CD14-positive monocyte (primary cell): ENCODE data around the gene UBE2Q1. TPM values are rescaled to one million over a fixed set of nuclear protein-coding genes. Genes with fewer than 3 reads are reported as not detected.

Experiments
- DNase-seq, 3 donors: peaks; one replicate each; pipeline ENCODE4 v3.0.0-alpha.2; 2011 to 2022
- H2AFZ ChIP-seq: 2 replicates; pipeline ENCODE4 v1.6.0; 2012; ENCODE audit warnings: mild to moderate bottlenecking, low read depth, low read length, inconsistent platforms; ENCODE audit not compliant: insufficient read depth, poor library complexity, severe bottlenecking
- H3K27ac ChIP-seq, 2 donors: 1 replicate in 1 of 2; 2 replicates in 1 of 2; pipeline ENCODE4 v1.5.1; 2012 to 2013; ENCODE audit warnings: low read length in 2 of 2, control low read depth in 1 of 2, inconsistent platforms in 1 of 2, low read depth in 1 of 2, mild to moderate bottlenecking in 1 of 2
- H3K27me3 ChIP-seq, 2 donors: one replicate each; pipeline versions ENCODE4 v1.6.0 to v1.6.1; 2011 to 2013; ENCODE audit warnings: low read length in 2 of 2; ENCODE audit not compliant: control insufficient read depth in 2 of 2, insufficient read depth in 2 of 2
- H3K36me3 ChIP-seq, 2 donors: replicated peaks in 1 of 2; 1 replicate in 1 of 2; 2 replicates in 1 of 2; pipeline versions ENCODE4 v1.5.1 to v1.6.1; 2012 to 2013; ENCODE audit warnings: low read length in 2 of 2, control low read depth in 1 of 2, inconsistent platforms in 1 of 2, mild to moderate bottlenecking in 1 of 2; ENCODE audit not compliant: insufficient read depth in 2 of 2, control insufficient read depth in 1 of 2
- H3K4me1 ChIP-seq, 2 donors: 1 replicate in 1 of 2; 2 replicates in 1 of 2; pipeline versions ENCODE4 v1.5.1 to v1.6.1; 2012 to 2013; ENCODE audit warnings: low read length in 2 of 2, control low read depth in 1 of 2, inconsistent platforms in 1 of 2, mild to moderate bottlenecking in 1 of 2, moderate library complexity in 1 of 2; ENCODE audit not compliant: insufficient read depth in 2 of 2, control insufficient read depth in 1 of 2
- H3K4me2 ChIP-seq: replicated peaks from 2 replicates; pipeline ENCODE3; 2012; ENCODE audit warnings: low read length, moderate library complexity, mild to moderate bottlenecking; ENCODE audit not compliant: poor library complexity, severe bottlenecking; ENCODE audit errors: extremely low read depth
- H3K4me3 ChIP-seq, 3 experiments: fragments of 200-600 bp in 1 of 3; sonication (generic) in 1 of 3; replicated peaks in 1 of 3; 1 replicate in 2 of 3; 2 replicates in 1 of 3; pipeline ENCODE4 v1.5.1; 2011 to 2013; ENCODE audit warnings: low read length in 3 of 3, mild to moderate bottlenecking in 3 of 3, control low read depth in 2 of 3, low read depth in 2 of 3, inconsistent platforms in 1 of 3, moderate library complexity in 1 of 3
- H3K79me2 ChIP-seq: 2 replicates; pipeline ENCODE4 v1.6.0; 2012; ENCODE audit warnings: mild to moderate bottlenecking, control low read depth, inconsistent platforms, low read length, moderate library complexity; ENCODE audit not compliant: insufficient read depth
- H3K9ac ChIP-seq: 2 replicates; pipeline ENCODE4 v1.6.0; 2017; ENCODE audit warnings: low read length, mild to moderate bottlenecking; ENCODE audit not compliant: insufficient read depth, poor library complexity, severe bottlenecking
- H3K9me3 ChIP-seq, 2 donors: replicated peaks in 1 of 2; 1 replicate in 1 of 2; 2 replicates in 1 of 2; pipeline versions ENCODE4 v1.5.1 to v1.6.1; 2012 to 2013; ENCODE audit warnings: low read length in 2 of 2, control low read depth in 1 of 2; ENCODE audit not compliant: control insufficient read depth in 1 of 2, insufficient read depth in 1 of 2
- H4K20me1 ChIP-seq: 2 replicates; pipeline ENCODE4 v1.6.0; 2012; ENCODE audit warnings: mild to moderate bottlenecking, low read length, control low read depth, moderate library complexity; ENCODE audit not compliant: insufficient read depth
- H3K27ac Mint-ChIP-seq, 7 donors: one replicate each; pipeline ENCODE4 v1.8.0; 2020; ENCODE audit warnings: mild to moderate bottlenecking in 7 of 7, mixed read lengths in 7 of 7, moderate library complexity in 6 of 7, inconsistent platforms in 2 of 7
- H3K27me3 Mint-ChIP-seq, 3 donors: one replicate each; pipeline ENCODE4 v1.8.0; 2021 to 2022; ENCODE audit warnings: low read depth in 3 of 3, mild to moderate bottlenecking in 3 of 3, mixed read lengths in 3 of 3, moderate library complexity in 3 of 3, inconsistent platforms in 1 of 3
- H3K36me3 Mint-ChIP-seq, 2 donors: one replicate each; pipeline ENCODE4 v1.8.0; 2020; ENCODE audit warnings: mixed read lengths in 2 of 2, inconsistent platforms in 1 of 2, mild to moderate bottlenecking in 1 of 2
- H3K4me1 Mint-ChIP-seq: one replicate; pipeline ENCODE4 v1.8.0; 2020; ENCODE audit warnings: mild to moderate bottlenecking, mixed read lengths
- H3K4me3 Mint-ChIP-seq, 2 donors: one replicate each; pipeline ENCODE4 v1.8.0; 2020; ENCODE audit warnings: mild to moderate bottlenecking in 2 of 2, mixed read lengths in 2 of 2, moderate library complexity in 1 of 2
- H3K9me3 Mint-ChIP-seq, 7 donors: one replicate each; pipeline ENCODE4 v1.8.0; 2020 to 2022; ENCODE audit warnings: mixed read lengths in 7 of 7, mild to moderate bottlenecking in 6 of 7, moderate library complexity in 6 of 7, inconsistent platforms in 2 of 7
- WGBS: methylation state at CpG from one replicate; pipeline ENCODE4 v1.1.5; 2013; ENCODE audit warnings: missing lambda C conversion rate; ENCODE audit not compliant: insufficient coverage; 5-methylcytosine and 5-hydroxymethylcytosine counted together
- intact Hi-C, 2 donors: fragments of 100-400 bp; cut with micrococcal nuclease; formaldehyde crosslinking; loops; one replicate each; pipeline versions ENCODE4 v1.15.0 to v1.15.1; 2023
- polyA plus RNA-seq, 3 donors: library from polyadenylated mRNA; depleted of rRNA in 1 of 3; unstranded in 2 of 3; stranded (reverse) in 1 of 3; fragments of 300-500 nt in 2 of 3; fragments of >200 nt in 1 of 3; fragmentation: Illumina TruSeq in 2 of 3; gene quantifications; 1 replicate in 2 of 3; 2 replicates in 1 of 3; pipeline ENCODE4 v1.2.3, GENCODE V29; 2012 to 2021
- TF ChIP-seq, protein P1 (sequence below): fragments of 200-600 bp; IDR thresholded peaks from one replicate; pipeline ENCODE4 v1.8.0; 2022; ENCODE audit warnings: antibody characterized with exemption, mild to moderate bottlenecking

The UBE2Q1 gene
- polyA plus RNA-seq, 3 donors, result 6.4 to 22.6 (median 8.4) TPM

DNA sequence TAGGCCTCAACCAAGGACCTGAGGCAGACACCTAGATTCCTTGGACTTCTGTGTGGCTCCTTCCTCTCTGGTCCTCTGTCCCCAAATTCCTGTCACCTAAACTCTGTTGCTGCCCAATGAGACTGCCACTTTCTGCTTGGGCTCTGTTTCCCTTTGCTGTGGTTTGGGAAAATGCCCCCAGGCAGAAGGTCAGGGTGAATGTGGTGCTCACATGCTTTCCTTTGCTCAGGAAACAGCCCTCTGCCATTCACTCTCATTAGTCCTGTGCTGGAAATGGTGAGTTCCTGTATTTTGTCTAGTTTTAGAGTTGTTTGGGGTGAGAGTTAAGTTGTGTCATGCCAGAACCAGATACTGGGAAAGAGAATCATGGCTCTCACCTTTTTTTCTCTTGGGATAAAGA, 33.6 kb downstream of the UBE2Q1 start:
- TF ChIP-seq, protein P1, sequence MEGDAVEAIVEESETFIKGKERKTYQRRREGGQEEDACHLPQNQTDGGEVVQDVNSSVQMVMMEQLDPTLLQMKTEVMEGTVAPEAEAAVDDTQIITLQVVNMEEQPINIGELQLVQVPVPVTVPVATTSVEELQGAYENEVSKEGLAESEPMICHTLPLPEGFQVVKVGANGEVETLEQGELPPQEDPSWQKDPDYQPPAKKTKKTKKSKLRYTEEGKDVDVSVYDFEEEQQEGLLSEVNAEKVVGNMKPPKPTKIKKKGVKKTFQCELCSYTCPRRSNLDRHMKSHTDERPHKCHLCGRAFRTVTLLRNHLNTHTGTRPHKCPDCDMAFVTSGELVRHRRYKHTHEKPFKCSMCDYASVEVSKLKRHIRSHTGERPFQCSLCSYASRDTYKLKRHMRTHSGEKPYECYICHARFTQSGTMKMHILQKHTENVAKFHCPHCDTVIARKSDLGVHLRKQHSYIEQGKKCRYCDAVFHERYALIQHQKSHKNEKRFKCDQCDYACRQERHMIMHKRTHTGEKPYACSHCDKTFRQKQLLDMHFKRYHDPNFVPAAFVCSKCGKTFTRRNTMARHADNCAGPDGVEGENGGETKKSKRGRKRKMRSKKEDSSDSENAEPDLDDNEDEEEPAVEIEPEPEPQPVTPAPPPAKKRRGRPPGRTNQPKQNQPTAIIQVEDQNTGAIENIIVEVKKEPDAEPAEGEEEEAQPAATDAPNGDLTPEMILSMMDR, result no peak
- H3K4me1 Mint-ChIP-seq, result peaks cover 2% of the 10 kb centered on the region
- Histone ChIP-seq H3K4me2 (no peak overlapping the region), H3K27ac (no peak overlapping the region), H3K9ac (no peak overlapping the region), H3K36me3 (no peaks in the 10 kb centered on the region), H3K9me3 (no peaks in the 10 kb centered on the region), H3K27me3 (no peaks in the 10 kb centered on the region), H3K4me1 (no peaks in the 10 kb centered on the region), H3K4me3 (no peak overlapping the region), H3K79me2 (no peaks in the 10 kb centered on the region), H2AFZ (no peak overlapping the region), H4K20me1 (no peaks in the 10 kb centered on the region)
- peaks cover 0 to 3% (median 0%) of the 10 kb centered on the region in 3 donors for H3K27me3 Mint-ChIP-seq
- no peak for DNase-seq
- no peak overlapping the region for H3K27ac Mint-ChIP-seq
- no peaks in the 10 kb centered on the region for H3K9me3 Mint-ChIP-seq
- intact Hi-C loops, result no loop called here
- no peaks in the 10 kb centered on the region for H3K36me3 Mint-ChIP-seq
- no peak overlapping the region for H3K4me3 Mint-ChIP-seq

- WGBS, result 93% methylated on average over 3 of the region's 3 CpGs
Observed at GRCh38 chr1:154521695-154522094, 36.8 kb downstream of the UBE2Q1 start.

More at GRCh38 chr1:154521695-154522094, 36.8 kb downstream of the UBE2Q1 start:
- Histone ChIP-seq H3K27ac (no peak overlapping the region), H3K9ac (no peak overlapping the region), H3K27me3 (no peaks in the 10 kb centered on the region), H3K36me3 (no peaks in the 10 kb centered on the region), H3K79me2 (no peaks in the 10 kb centered on the region), H4K20me1 (no peaks in the 10 kb centered on the region), H2AFZ (no peak overlapping the region), H3K4me3 (no peak overlapping the region), H3K4me1 (no peaks in the 10 kb centered on the region), H3K4me2 (no peak overlapping the region), H3K9me3 (no peaks in the 10 kb centered on the region)
- intact Hi-C loops, result no loop called here
- H3K4me3 Mint-ChIP-seq, result no peak overlapping the region
- DNase-seq, result no peak
- H3K4me1 Mint-ChIP-seq, result peaks cover 2% of the 10 kb centered on the region
- no peaks in the 10 kb centered on the region for H3K36me3 Mint-ChIP-seq
- no peak overlapping the region for H3K27ac Mint-ChIP-seq
- TF ChIP-seq, protein P1, result no peak
- H3K9me3 Mint-ChIP-seq, result no peaks in the 10 kb centered on the region
- peaks cover 1 to 8% (median 4%) of the 10 kb centered on the region in 3 donors for H3K27me3 Mint-ChIP-seq
